GM10248 (cell line): Measurements from ENCODE around the gene NELL1.

Experiments used
- CTCF ChIA-PET: fragments of 300-600 bp; sonication (Branson Sonifier 250); formaldehyde crosslinking; extraction: SDS; loops from one replicate; lab custom pipeline; 2021; ENCODE audit warnings: antibody characterized with exemption; lab: Yijun Ruan, JAX
- POLR2A ChIA-PET: fragments of 350-650 bp; sonication (Branson Sonifier 250); formaldehyde crosslinking; extraction: SDS; loops from one replicate; lab custom pipeline; 2020; ENCODE audit warnings: antibody characterized with exemption; lab: Yijun Ruan, JAX
- DNase-seq: peaks from one replicate; pipeline ENCODE4 v3.0.0; 2012; ENCODE audit errors: extremely low spot score
- TF ChIP-seq, protein P1 (sequence below): IDR thresholded peaks from 2 replicates; pipeline ENCODE4 v1.5.1; 2012; ENCODE audit warnings: mild to moderate bottlenecking, low read depth; ENCODE audit errors: extremely low read depth, missing control alignments, control extremely low read depth

NELL1 gene

DNA sequence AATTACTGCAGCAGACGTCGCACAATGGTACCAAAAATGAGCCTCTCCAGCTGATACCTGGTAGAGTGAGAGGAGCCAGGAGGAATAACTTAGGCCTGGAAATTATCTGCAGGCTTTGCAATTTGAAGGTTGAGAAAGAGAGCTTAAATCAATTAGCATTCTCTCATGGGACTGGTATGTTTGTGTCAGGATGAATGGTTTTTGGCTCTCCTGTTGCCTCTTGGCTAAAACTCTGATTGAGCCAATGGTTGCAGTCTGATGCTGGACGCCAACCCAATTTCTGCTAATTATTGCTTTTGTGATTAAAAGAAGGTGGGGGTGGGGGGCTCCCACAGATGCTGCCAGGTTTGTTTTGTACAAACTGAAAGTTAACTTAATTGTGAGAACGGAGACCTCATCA is 12.5 kb upstream of the NELL1 start:
- ChIA-PET POLR2A (no interaction called here), CTCF (interaction anchor here (1.9 to 2.8 kb wide), 4 partner anchors 10 to 855 kb away, joined by 7 to 14 read pairs (median 10); no protein-coding TSS in a partner anchor)
- no peak for DNase-seq
- TF ChIP-seq, protein P1, sequence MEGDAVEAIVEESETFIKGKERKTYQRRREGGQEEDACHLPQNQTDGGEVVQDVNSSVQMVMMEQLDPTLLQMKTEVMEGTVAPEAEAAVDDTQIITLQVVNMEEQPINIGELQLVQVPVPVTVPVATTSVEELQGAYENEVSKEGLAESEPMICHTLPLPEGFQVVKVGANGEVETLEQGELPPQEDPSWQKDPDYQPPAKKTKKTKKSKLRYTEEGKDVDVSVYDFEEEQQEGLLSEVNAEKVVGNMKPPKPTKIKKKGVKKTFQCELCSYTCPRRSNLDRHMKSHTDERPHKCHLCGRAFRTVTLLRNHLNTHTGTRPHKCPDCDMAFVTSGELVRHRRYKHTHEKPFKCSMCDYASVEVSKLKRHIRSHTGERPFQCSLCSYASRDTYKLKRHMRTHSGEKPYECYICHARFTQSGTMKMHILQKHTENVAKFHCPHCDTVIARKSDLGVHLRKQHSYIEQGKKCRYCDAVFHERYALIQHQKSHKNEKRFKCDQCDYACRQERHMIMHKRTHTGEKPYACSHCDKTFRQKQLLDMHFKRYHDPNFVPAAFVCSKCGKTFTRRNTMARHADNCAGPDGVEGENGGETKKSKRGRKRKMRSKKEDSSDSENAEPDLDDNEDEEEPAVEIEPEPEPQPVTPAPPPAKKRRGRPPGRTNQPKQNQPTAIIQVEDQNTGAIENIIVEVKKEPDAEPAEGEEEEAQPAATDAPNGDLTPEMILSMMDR: no peak

DNA sequence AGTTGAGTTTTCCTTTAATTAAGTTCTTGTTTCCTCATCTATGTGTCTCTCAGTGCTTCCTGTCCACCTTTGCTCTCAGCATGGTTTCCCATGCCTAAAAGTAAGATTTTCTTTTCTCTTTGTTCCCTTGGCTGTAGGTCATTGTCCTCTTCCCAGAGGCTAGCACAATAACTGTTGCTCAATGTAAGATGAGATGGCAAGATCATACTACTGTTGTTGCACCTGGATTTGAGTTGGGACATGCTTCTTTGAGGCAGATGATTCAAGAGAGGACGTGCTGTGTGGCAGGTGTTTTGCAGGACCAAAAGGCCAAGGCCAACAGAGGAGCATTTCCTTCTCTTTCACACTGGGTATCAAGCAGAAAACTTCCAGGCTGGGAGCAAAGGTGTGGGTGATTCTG is 11.3 kb upstream of the NELL1 start:
- CTCF ChIA-PET: no interaction called here
- POLR2A ChIA-PET: no interaction called here
- DNase-seq: no peak

DNA sequence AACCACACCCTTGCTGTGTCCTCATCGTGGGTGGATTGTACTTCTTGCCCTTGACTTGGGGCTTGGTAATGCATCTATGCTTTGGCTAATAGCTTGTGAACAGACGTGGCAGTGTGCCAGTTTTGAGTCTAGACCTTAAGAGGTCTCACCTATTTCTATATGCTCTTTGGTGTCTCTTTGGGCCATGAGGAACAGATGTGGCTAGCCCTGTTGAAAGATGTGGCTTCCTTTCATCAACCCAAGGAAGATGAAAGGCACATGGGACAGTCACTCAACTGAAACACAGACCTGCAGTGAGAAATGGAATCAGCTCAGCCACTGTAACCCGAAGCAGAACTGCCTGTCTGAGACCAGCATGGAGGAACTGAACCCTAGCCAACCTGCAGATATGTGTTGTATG is 7.9 kb upstream of the NELL1 start:
- CTCF ChIA-PET: interaction anchor here (1.3 kb wide), 1 partner anchor 12 kb away, joined by 3 read pairs; no protein-coding TSS in a partner anchor
- TF ChIP-seq, protein P1: no peak
- no peak for DNase-seq
- POLR2A ChIA-PET: no interaction called here

More for the DNA sequence above, 11.3 kb upstream of the NELL1 start:
- TF ChIP-seq, protein P1: no peak

DNA sequence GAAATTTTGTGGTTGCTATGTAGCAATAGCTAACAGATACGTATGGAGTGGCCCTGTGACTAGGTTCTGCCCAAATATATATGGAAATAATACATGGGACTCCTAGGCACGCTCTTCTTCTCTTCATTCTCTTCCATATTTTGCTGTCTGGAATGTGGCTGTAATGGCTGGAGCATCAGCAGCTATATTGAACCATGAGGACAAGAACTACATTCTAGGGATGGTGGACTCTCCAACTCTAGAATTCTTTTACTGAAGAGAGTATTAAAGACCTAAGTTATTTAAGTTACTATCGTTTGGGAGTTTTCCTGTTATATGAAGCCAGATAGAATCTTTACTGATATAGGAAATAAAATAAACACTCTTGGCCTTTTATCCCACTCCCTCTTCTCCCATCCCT is 7.5 kb upstream of the NELL1 start:
- TF ChIP-seq, protein P1: no peak
- DNase-seq: no peak
- ChIA-PET POLR2A (no interaction called here), CTCF (interaction anchor here (1.3 kb wide), 1 partner anchor 11 kb away, joined by 3 read pairs; no protein-coding TSS in a partner anchor)

DNA sequence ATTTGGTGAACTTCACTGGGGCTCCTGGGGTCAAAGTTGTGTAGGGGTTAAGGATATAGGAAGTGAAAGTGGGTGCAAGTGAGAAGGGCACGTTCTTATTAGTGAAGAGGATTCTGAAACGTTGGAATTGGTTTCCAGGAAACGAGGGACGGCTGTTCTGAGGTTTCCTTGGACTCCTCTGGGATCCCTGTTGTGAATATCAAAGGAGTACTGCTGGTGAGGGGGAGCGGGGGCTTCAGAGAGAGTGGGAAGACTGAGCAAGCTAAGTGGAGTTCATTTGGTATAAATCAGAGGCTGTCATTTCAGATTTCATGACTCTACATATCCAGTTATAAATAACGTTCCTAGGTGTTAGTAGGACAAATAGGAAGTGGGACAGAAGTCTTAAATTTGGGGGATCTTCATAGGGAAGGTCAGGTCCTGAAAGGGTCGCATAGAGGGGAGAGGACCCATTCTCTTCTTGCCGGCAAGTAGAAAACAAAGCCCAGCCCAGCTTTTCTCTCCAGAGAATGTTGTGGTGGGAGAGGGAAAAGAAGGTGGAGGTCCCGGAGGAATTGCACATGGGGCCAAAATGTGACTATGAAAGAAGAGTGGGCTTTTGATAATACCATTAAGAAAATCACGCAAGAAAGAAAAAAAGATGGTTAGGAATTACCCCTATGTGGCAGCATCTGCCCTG is 1.1 kb upstream of the NELL1 start:
- ChIA-PET CTCF (interaction anchor here (0.8 to 2.4 kb wide), 4 partner anchors 10 to 540 kb away, joined by 3 to 14 read pairs (median 6); no protein-coding TSS in a partner anchor), POLR2A (no interaction called here)
- DNase-seq: no peak
- TF ChIP-seq, protein P1: no peak

DNA sequence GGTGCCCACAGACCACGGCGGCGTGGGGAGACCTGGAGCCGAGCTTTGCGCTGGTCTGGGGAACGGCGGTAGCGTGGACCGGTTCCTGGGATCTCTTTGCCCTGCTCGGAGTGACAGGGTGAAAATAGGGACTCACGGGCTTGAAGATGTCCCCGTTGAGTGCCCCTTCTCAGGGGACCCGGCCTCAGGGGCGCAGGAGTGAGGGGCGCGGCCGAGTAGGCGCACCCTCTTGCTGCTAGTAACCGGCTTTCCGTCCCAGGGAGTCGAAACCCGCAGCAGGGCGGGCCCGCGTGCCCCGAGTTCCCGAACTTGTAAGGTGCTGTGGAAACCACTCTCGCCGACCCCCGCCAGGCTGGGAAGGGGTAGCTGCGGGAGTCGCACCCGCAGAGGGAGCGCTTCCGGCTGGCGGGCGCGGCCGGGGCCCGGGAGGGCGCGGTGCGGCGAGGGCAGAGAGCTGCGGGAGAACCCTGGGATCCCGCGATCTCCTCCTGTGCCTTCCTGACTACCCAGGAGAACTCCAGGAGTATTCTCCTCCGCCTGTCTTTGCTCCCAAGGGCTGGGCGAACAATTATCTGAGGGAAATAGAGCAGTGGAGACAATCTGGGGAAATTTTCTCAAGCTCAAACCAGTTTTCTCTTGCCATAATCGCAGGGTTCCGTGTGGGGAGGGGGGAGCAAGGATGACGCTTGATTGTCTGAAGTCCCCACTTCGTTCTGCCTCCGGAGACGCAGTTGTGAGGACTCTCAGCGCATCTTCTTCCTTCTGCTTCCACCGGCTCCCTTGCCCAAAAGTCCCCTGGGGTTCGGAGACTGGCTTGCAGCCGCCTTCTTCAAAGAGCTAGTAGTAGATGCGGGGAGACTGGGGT is 666 bp downstream of the NELL1 start:
- POLR2A ChIA-PET: no interaction called here
- no peak for DNase-seq
- TF ChIP-seq, protein P1: no peak
- CTCF ChIA-PET: no interaction called here
